ENCODE data around the gene GCK.

GCK gene

DNA sequence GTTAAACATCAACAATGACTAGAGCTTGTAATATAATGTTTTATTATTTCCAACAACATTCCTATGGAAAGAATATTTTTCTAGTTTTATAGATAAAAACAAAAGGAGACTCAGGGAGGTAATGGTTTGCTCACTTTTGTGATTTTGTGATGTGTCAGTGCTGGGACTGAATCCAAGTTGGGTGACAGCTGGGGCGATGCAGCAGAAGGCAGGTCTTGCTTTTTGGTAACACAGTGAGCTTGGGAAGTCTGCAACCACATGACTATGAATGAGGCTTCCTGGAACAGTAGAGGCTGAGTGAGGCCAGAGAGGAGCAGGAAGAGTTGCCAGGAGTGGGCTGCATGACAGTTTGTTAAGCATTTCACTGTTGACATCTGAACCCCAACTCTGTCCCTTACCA lies 6.7 kb upstream of the GCK start:
- H3K9me2 ChIP-seq (replicated peaks; ENCODE audit: insufficient read depth, low read length), result no peaks in the 10 kb centered on the region
- no peak overlapping the region for H3K4me3 ChIP-seq (ENCODE audit: insufficient read depth, low read length, poor library complexity, severe bottlenecking)
- TF ChIP-seq, protein P1, sequence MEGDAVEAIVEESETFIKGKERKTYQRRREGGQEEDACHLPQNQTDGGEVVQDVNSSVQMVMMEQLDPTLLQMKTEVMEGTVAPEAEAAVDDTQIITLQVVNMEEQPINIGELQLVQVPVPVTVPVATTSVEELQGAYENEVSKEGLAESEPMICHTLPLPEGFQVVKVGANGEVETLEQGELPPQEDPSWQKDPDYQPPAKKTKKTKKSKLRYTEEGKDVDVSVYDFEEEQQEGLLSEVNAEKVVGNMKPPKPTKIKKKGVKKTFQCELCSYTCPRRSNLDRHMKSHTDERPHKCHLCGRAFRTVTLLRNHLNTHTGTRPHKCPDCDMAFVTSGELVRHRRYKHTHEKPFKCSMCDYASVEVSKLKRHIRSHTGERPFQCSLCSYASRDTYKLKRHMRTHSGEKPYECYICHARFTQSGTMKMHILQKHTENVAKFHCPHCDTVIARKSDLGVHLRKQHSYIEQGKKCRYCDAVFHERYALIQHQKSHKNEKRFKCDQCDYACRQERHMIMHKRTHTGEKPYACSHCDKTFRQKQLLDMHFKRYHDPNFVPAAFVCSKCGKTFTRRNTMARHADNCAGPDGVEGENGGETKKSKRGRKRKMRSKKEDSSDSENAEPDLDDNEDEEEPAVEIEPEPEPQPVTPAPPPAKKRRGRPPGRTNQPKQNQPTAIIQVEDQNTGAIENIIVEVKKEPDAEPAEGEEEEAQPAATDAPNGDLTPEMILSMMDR (IDR thresholded peaks at IDR 0.05; ENCODE audit: insufficient read depth, low read length, poor library complexity, severe bottlenecking), result no peak
- no peak for TF ChIP-seq EZH2phosphoT487 (conservative IDR thresholded peaks at IDR 0.05; ENCODE audit: low read length)
- H3K4me2 ChIP-seq (ENCODE audit: low read depth, low read length, poor library complexity, severe bottlenecking), result no peak overlapping the region
- no peak overlapping the region for H3K9ac ChIP-seq (ENCODE audit: low read length)
- no peaks in the 10 kb centered on the region for H3K36me3 ChIP-seq (ENCODE audit: low read length)
- no peaks in the 10 kb centered on the region for H4K20me1 ChIP-seq (ENCODE audit: low read depth, low read length)
- H3K9me3 ChIP-seq (ENCODE audit: insufficient read depth, low read length), result no peaks in the 10 kb centered on the region
- H3K27ac ChIP-seq (ENCODE audit: low read depth, low read length), result no peak overlapping the region
- H3F3A ChIP-seq (ENCODE audit: insufficient read depth), result no peaks in the 10 kb centered on the region
- no peaks in the 10 kb centered on the region for H3K27me3 ChIP-seq (ENCODE audit: low read length)
- no peak overlapping the region for H2AFZ ChIP-seq (ENCODE audit: low read depth, low read length, severe bottlenecking)
- peaks cover under 1% of the 10 kb centered on the region; the same call in 1 of the 2 replicates for H3K79me2 ChIP-seq (ENCODE audit: insufficient read depth, low read length)

GRCh38 chr7:44194562-44195145 lies 5.4 kb upstream of the GCK start:
- H3K27ac ChIP-seq (ENCODE audit: low read depth, low read length), result no peak overlapping the region
- H3K9ac ChIP-seq (ENCODE audit: low read length), result no peak overlapping the region
- no peaks in the 10 kb centered on the region for H3K36me3 ChIP-seq (ENCODE audit: low read length)
- no peaks in the 10 kb centered on the region for H3F3A ChIP-seq (ENCODE audit: insufficient read depth)
- no peaks in the 10 kb centered on the region for H4K20me1 ChIP-seq (ENCODE audit: low read depth, low read length)
- H3K9me2 ChIP-seq (replicated peaks; ENCODE audit: insufficient read depth, low read length), result no peaks in the 10 kb centered on the region
- H2AFZ ChIP-seq (ENCODE audit: low read depth, low read length, severe bottlenecking), result no peak overlapping the region
- H3K79me2 ChIP-seq (ENCODE audit: insufficient read depth, low read length), result no peaks in the 10 kb centered on the region
- no peak overlapping the region for H3K4me3 ChIP-seq (ENCODE audit: insufficient read depth, low read length, poor library complexity, severe bottlenecking)
- no peaks in the 10 kb centered on the region for H3K9me3 ChIP-seq (ENCODE audit: insufficient read depth, low read length)
- no peak overlapping the region for H3K4me2 ChIP-seq (ENCODE audit: low read depth, low read length, poor library complexity, severe bottlenecking)
- no peaks in the 10 kb centered on the region for H3K27me3 ChIP-seq (ENCODE audit: low read length)
- TF ChIP-seq, protein P1 (IDR thresholded peaks at IDR 0.05; ENCODE audit: insufficient read depth, low read length, poor library complexity, severe bottlenecking), result no peak
- no peak for TF ChIP-seq EZH2phosphoT487 (conservative IDR thresholded peaks at IDR 0.05; ENCODE audit: low read length)

- Histone ChIP-seq H3K4me2 (ENCODE audit: low read depth, low read length, poor library complexity, severe bottlenecking) (no peak overlapping the region), H2AFZ (ENCODE audit: low read depth, low read length, severe bottlenecking) (no peak overlapping the region), H3K27me3 (ENCODE audit: low read length) (no peaks in the 10 kb centered on the region), H3K79me2 (ENCODE audit: insufficient read depth, low read length) (no peaks in the 10 kb centered on the region), H3K27ac (ENCODE audit: low read depth, low read length) (no peak overlapping the region), H3K9me3 (ENCODE audit: insufficient read depth, low read length) (no peaks in the 10 kb centered on the region), H4K20me1 (ENCODE audit: low read depth, low read length) (no peaks in the 10 kb centered on the region), H3K9ac (ENCODE audit: low read length) (no peak overlapping the region), H3K9me2 (replicated peaks; ENCODE audit: insufficient read depth, low read length) (no peaks in the 10 kb centered on the region), H3F3A (ENCODE audit: insufficient read depth) (no peaks in the 10 kb centered on the region), H3K36me3 (ENCODE audit: low read length) (no peaks in the 10 kb centered on the region), H3K4me3 (ENCODE audit: insufficient read depth, low read length, poor library complexity, severe bottlenecking) (no peak overlapping the region)
- TF ChIP-seq, protein P1 (IDR thresholded peaks at IDR 0.05; ENCODE audit: insufficient read depth, low read length, poor library complexity, severe bottlenecking), result no peak
- no peak for TF ChIP-seq EZH2phosphoT487 (conservative IDR thresholded peaks at IDR 0.05; ENCODE audit: low read length)
Observed at GRCh38 chr7:44194069-44194468, 4.8 kb upstream of the GCK start.
